NCI-H1694 treated with DMSO at 0.1 percent for 48 hours (cell line): ENCODE results near the gene E2F7.

Experiments
- DNase-seq: peaks from one replicate; lab custom pipeline; 2025; lab: John Stamatoyannopoulos, UW

The E2F7 gene

DNA sequence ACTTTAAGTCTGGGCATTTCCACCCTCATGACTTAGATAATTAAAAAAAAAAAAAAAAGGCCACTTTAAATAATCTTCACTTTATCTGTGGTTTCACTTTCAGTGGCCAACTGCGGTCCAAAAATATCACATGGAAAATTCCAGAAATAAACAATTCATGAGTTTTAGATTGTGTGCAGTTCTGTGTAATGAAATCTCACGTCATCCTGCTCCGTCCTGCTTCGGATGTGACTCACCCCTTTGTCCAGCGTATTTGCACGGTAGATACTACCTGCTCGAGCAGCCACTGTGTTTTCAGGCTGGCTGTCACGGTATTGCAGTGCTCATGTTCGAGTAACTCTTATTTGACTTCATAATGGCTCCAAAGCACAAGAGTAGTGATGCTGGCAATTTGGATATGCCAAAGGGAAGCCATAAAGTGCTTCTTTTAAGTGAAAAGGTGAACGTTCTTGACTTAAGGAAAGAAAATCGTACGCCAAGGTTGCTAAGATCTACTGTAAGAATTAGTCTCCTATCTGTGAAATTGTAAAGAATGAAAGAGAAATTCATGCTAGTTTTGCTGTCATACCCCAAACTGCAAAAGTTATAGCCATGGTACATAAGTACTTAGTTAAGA, 2.4 kb downstream of the E2F7 start:
- no peak for DNase-seq

DNA sequence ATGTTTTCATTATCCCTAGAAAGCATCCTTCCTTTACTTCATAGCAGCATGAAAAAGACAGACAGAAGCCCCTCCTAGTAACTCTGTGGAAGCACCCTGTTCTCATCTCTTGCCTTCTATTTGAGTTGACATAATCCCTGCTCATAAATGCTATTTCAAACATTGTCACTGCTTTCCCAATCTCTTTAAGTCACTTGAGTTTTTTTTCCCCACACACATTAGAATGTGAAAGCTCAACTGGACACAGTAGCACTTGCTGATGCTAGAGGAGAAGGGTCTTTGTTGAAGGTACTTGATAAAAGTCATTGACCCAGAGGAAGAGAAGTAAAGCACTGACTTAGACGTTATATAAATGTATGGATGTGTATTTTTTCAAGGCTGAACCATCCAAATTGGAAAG, 3.0 kb downstream of the E2F7 start:
- no peak for DNase-seq

DNA sequence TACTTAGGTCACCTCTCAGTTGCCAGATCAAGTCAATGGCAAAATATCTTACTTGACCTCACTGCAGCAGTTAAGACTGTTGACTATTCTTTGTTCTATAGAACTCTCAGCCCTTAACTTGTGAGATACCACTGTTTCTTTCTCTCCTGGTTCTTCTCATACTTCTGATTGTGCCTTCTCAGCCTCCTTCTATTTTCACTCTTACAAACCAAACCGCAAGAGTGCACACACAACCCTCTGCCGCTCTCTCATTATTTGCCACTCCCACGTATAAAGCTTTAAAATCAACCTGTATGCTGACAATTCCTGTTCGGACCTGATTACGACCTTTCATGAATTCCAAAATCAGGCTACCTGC, 4.5 kb downstream of the E2F7 start:
- no peak for DNase-seq

DNA sequence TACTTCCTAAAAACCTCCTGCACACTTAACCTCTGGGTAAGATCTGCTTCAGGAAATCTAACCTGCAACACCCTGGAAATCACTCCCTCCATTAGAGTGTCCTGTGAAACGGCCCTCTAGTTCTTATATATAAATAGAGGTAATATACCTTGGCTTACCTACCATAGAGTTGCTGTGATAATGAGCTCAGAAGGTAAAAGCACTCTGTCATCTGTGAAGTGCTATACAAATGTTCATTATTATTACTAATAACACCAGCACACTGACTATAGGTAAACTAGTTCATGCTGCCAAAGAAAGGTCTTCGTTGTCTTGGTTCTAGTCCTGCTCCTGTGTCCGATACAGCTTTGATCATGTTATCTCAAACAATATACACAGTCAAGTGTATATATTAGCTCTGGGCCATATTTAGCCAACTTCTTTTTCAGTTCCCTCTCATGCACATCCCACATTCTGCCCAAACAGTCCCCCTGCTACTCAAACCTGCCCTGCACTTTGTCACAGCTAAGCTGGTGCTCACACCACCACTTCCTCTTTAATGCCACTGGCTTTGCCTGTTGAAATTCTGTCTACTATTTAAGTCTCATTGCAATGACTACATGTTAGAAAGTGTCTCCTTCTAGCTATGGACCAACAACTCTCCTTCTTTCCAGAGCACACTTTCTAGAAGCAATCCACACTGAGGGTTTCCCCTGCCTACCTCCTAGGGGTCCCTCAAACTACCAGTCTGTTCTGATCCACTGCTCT, 5.1 kb downstream of the E2F7 start:
- no peak for DNase-seq

DNA sequence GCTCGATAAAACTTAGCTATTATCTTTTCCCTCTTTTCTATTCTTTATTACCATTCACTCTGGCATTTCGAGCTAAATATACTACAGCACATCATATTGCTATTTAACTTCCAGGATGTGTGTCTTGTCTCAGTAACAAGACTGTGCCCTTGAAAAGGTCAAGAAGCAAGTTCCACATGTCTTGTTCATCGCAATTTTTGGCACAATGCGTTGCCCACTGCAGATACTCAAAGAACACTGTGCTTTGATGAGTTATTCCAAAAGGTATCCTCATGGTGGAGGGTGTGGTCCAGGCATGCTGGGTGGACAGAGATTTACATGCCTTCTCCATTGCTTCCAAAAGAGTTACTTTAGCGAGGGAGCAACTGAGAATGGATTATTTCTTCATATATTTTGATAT, 6.6 kb downstream of the E2F7 start:
- DNase-seq = no peak

DNA sequence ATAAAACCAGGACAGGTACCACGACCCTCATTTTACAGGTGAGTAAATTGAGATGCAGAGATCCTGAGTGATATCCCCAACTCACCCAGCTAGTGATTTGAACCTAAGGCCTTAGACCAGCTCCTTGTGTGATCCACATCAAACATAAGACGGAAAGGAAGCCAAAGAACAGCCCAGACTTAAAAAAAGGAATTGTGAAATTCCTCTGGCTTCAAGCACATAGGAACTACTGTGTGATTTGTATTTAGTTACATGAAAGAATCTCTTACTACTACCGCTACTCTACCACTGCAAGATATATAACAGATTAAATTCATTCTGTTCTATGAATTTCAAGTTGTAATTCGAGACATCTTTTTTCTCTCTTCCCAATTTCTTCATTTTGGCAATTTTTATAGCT, 10.5 kb downstream of the E2F7 start:
- no peak for DNase-seq

DNA sequence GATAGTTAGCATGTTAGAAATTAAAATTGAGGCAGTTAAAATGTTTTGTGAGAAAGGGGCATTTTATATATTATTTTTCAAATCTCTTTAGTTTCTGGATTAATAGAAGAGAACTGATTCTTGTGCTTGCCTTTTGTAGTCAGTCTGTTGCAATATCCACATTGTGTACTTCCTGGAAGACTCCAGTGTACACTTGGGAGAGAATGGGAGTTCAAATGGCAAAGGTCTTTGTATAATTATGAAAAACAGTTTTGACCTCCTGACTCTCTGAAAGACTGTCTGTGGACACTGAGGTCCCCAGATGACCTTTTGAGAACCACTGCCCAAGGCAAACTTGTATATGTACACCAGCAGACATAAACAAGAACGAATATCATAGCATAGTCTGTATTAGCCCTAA, 12.1 kb downstream of the E2F7 start:
- DNase-seq = no peak

DNA sequence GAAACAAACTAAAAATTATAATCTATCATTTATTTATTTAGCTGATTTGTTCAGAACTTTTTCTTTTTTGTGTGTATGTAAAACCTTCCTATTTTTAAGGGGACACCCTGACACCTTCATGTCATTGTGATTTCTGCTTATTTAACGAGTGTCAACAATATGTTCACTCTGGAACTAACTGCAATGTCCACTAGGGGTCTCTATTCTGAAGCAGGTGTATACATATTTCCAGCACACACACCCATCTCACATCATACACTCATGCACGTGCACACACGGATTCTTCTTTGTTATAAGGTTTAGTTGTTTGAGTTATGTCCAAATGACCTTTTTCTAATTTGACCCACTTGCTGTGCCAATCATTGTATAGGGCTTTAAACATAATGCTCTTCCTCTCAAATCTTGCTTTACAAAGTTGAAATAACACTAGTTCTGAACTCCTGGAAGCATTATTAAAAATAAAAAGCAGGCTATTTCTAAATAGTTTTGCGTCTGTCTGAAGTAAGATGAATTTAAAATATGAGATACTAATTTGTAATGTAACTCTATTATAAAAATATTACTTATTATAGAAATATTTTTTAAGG, 15.5 kb downstream of the E2F7 start:
- DNase-seq = peak; percentile 60

DNA sequence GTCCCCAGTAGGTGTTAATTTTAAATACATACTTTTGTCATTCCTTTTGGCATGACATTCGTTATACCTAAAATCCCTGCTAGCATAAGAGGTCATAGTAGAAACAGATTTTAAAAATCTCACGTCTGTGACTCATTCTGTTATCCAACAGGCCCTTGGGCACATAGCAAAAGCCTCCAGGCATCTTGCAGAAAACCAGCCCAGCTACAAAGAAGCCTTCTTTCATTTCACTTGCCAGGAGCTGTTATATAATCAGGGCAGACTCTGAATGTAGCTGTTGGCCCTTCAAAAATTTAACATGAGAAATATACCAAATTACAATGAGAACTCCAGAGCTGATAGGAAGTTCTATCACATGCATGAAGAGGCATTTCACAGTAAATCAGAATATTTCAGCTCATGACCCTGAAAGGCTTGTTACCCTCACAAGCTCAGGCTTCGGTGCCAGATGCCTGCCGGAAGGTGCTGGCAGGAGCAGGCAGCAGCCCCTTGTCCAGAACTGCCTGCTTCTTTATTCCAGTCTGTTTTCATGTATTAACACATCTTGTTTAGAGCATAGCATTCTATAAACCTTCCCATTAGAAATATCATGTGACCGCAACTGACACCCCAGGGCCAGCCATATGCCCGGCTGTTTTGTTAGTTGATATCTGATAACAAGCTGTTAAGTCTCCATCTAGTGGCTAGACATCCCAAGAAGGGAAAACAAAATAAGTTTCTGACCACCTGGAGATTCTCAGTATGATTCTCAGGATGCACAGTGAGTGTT, 17.8 kb downstream of the E2F7 start:
- no peak for DNase-seq

DNA sequence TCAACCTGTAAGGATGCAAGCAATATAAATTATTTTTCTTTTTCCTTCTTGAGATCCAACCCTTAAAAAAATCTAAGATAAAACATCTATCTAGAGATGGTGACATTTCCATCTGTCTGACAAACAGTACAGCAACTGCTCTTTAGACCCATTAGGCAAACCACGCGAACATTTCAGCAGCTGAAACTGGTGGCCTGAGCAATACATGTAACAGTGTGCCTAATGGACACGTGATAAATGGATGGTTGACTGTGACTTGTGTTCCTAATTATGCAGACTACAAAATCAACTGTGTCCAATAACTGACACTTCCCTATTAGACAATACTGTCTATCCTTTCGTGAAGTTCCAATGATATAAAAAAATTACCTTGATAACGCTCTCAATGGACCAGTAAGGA, 18.9 kb downstream of the E2F7 start:
- no peak for DNase-seq

DNA sequence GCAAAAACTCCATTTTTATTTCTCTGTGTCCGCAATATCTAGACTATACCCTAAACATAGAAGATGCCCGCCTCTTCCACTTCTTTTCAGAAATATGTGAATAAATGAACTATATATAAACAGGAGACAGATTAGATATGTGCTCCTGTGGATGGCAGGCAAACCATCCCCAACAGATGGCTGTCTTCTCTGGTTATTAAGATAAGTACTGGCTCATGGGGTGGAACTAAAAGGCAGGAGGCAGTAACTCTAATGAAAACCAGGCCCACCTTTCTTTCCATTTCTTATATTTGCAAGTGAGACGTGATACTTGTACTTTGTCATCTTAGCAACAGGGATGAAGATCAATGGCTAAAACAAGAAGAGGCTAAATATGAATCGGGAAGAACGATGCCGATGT, 20.2 kb downstream of the E2F7 start:
- peak; percentile 2 for DNase-seq

DNA sequence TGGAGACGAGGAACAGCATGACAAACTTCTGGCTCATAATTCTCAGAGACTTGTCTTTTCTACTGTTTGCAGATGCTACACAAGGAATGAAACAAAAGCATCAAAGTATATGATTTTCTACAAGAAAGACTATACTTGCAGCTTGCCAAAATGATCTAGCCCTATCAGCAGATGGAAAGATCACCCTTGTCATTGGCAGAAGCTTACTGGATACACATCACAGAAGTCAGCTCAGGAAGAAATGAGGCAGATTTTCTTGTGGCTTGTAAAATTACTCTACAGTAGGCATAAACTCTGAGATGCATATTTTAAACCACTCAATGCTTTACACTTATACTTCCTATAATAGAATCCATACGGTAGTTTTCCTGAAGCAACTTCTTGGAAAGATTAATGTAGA, 20.6 kb downstream of the E2F7 start:
- no peak for DNase-seq

DNA sequence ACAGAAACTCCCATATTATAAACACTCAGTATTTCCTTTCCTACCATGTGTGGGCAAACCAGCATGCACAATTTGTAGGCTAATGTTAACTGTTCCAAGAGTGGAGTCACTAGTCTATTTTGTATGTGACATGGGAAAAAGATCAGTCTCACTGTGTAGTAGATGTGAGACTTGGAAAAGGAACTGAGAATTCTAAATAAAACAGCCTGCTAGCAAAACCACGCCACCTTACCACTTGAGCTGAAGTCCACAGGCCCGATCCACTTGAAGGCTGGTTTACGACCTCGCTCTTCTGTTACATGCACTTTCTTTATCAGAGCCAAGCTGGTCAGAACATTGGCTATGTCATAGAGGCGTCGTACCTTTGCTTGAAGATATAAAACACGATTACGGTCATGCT, 22.5 kb downstream of the E2F7 start:
- no peak for DNase-seq

DNA sequence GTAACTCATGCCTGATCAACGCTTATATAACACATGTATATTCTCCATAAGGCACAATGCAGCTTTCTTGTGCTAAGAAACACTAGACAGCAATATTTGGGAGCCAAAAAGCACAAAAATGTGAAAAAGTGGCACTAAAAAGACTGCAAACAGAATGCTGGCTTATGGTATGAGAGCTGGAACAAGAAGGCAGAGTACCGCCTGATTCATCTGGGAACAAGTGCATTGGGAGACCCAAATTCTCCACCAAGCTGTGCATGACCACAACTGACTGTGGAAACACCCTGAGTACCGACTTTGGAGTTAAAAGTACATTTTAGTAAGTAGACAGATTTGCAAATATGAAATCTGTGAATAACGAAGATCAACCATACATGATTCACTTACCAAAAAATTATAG, 25.1 kb downstream of the E2F7 start:
- no peak for DNase-seq

DNA sequence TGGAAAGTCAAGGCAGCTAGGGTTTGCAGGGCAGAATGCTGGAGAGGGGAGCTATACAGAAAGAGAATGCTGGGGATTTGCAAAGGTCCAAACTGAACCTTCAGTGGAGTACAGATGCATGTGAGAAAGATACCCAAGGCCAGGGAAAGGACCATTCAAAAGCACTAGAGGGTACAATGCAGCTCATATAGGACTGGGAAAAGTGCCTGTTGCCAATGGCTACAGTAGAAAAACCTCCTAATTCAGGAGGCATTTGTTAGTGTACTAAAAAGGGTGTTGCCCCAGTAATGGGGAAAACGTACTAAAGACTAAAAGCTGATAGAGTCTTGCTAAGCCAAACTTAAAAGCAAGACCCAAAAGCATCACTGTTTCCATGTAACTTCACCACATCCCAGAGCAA, 30.1 kb downstream of the E2F7 start:
- DNase-seq = no peak

DNA sequence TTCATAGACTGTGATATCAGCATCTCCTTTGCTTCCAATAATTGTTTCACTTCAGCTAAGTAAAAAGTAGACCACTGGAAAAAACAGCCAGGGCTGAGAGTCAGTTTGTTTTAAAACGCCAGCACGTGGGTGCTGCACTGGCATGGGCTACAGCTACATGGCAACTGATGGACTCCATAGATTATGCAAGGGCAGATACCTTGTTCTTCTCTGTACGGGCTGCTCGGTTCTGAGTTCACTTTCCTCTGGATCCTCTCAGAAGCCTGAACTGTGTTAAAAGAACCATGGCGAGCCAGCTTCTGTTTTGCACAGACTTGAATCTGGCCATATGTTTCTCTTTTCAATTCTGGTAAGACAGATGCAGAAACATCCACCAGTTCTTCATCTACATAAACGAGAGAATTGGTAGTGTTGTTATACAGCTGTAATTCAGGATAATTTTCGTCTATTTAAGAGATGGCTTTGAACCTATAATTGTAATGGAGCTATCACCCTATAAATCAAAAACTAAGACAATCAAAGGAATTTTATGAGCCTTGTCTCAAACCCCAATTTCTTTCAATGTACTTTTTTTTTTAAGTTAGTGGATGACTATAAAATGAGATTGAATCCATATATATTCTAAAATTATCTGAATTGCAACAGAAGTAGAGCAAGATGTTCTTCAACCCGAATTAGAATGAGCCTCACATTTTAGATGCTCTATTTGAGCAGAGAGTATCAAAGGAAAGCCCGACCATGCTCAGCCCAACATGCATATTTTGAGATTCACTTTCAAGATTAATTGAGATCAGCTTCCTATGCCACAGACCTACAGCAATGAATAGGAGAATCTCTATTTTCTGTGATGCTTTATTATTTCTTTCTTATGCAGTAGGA, 31.5 kb downstream of the E2F7 start:
- no peak for DNase-seq

DNA sequence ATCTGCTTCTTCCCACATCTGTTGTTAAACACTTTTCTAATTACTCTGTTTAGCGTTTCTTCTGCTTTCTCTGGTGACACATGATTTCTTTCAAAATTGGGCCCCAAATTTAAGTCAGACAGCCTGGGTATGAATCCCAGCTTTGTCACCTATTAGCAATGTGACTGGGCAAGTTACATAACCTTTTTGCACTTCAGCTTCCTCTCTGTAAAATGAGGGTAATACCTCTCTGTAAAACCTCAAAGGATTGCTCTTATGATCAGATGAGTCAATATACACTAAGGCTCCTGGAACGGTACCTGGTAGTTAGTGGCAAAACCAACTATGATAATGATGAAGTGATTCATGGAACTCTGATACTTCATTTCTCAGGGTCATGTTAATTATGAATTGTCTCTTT, 33.0 kb downstream of the E2F7 start:
- no peak for DNase-seq

DNA sequence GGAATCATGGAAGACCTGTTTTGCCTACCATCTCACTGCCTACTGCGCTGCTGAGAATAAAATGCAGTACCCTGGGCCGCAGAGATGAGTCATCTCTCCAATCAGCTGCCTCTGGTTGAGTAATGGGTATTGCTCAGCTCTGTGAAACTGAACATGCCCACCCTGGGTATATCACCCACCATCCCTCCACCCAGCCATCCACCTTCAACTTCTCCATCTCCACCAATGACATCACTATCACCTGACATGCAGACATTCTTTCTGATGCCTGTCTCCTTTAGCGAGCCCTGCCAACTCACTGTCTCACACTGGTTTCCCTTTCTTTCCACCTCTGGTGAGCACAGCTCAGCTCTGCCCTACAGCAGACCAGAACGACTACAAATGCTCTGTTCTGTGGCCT, 33.6 kb downstream of the E2F7 start:
- no peak for DNase-seq

DNA sequence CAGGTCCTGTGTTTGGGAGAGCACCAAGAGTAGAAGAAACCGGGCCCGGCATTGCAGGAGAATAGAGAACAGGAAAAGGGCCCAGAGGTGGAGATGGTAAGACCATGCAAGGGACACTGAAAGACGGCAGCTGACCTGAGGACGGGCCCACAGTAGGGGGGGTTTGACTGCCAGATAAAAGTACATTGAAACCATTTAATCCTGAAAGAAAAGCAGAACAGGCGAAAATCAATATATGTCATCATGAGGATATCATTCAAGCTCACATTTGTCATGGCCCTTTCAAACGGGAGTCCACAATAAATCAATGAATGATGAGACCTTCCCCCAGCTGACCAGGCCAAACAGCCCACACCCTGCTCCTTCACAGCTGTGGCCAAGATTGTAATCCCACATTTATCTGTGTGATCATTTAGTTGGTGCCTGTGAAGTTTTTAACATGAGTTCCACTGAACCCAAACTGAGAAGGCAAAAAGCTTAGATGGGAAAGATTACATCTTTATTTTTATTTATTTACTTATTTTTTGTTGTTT, 39.5 kb downstream of the E2F7 start:
- DNase-seq = no peak

DNA sequence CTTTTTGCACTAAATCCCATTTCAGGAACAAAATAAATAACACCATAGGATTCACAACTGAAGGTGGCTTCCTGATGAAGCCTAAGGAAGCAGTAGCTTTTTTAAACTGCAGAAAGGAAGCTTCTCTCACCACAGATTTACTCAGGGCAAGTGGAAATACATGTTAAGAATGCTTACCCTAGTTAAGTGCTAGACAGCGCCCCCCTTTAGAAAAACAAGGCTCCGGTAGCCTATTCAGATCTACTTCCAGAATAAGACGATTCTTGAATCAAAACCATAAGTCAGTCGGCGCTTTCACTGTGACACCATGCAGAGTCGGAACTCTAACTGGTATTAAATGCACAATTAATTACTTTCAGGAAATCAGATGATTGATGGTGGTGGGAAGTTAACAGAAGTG, 41.9 kb downstream of the E2F7 start:
- no peak for DNase-seq

DNA sequence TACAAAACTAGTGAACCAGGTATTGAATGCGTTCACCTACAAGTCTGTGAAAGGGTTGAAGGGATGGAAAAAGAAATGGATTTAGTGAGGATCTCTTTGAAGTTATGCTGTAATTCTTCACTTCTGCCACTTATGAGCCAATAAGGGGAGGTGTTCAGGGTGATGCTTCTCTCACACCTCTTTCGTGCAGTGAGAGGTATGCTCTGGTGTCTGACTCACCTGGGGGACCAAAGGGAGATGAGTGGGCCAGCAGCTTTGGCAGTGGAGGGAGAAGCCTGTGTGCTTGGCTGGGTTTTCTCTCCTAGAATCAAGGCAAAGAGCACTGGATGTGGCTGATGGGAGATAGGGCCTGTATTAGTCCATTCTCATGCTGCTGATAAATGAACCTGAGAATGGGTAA, 45.4 kb downstream of the E2F7 start:
- no peak for DNase-seq

DNA sequence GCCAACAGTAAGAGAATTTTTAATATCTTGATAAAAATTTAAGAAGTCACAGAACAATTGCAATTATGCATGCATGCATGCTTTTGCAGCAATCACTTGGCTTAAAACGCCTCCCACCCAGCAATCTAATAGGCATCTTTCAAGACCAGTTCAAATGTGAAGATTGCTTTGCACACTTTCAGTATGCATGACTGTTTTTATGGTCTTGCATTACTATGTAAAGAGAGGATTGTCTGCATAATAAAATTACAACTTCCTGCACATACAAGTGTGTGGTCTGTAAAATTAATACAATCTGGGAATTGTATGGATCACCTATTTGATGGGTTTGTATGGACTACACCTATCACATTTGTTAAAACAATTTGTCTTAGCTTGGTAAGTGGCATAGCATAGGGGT, 48.8 kb downstream of the E2F7 start:
- no peak for DNase-seq
